Ovary (tissue), 9 donors: ENCODE data around the gene SETD4. TPM values are rescaled to one million over a fixed set of nuclear protein-coding genes. Genes with fewer than 3 reads are reported as not detected.
"Not testable (repeated sequence)": the region's sequence is repeated elsewhere in the genome, so short reads cannot be mapped to it uniquely, and the experiment has no call there.

Source experiments
- DNase-seq, 5 donors: peaks; one replicate each; pipeline ENCODE4 v3.0.0-alpha.2; 2019 to 2020
- H3K27ac ChIP-seq, 2 donors: fragments of 200-600 bp; one replicate each; pipeline versions ENCODE4 v1.5.1 to v1.8.0; 2019 to 2022
- H3K27me3 ChIP-seq: fragments of 200-600 bp; one replicate; pipeline ENCODE4 v1.8.0; 2022
- H3K36me3 ChIP-seq: fragments of 200-600 bp; sonication (generic); one replicate; pipeline ENCODE4 v1.5.1; 2019
- H3K4me1 ChIP-seq: one replicate; pipeline ENCODE4 v1.8.1; 2013; ENCODE audit warnings: mild to moderate bottlenecking, moderate library complexity; ENCODE audit not compliant: insufficient read depth
- H3K4me3 ChIP-seq: fragments of 200-600 bp; sonication (generic); one replicate; pipeline ENCODE4 v1.5.1; 2017
- H3K9me3 ChIP-seq, 2 donors: fragments of 200-600 bp in 1 of 2; sonication (generic) in 1 of 2; one replicate each; pipeline versions ENCODE4 v1.5.1 to v1.8.1; 2013 to 2019; ENCODE audit warnings: mild to moderate bottlenecking in 1 of 2, moderate library complexity in 1 of 2
- EP300 ChIP-seq: sonication (generic); formaldehyde crosslinking; IDR thresholded peaks from one replicate; pipeline ENCODE4 v1.6.1; 2017; ENCODE audit warnings: antibody characterized with exemption
- POLR2A ChIP-seq: fragments of 450-650 bp; IDR thresholded peaks from one replicate; pipeline ENCODE4 v1.6.1; 2017; ENCODE audit warnings: antibody characterized with exemption, mild to moderate bottlenecking, moderate library complexity
- WGBS, 3 donors: extraction: QIAGEN DNeasy Blood & Tissue Kit in 1 of 3; methylation state at CpG; one replicate each; pipeline versions ENCODE4 v1.1.5 to v1.1.7; 2013 to 2017; 5-methylcytosine and 5-hydroxymethylcytosine counted together
- intact Hi-C, 4 donors: fragments of 100-400 bp; cut with DNase I; formaldehyde crosslinking; loops; one replicate each; pipeline versions ENCODE4 v1.11.0 to v1.15.1; 2022 to 2023
- polyA plus RNA-seq, 2 donors: library from polyadenylated mRNA; stranded (reverse); fragments of 200-250 nt in 1 of 2; fragments of 350-450 nt in 1 of 2; fragmentation: Illumina TruSeq in 1 of 2; extraction: RNeasy Lipid Tissue Mini Kit (QIAGEN cat#74804) in 1 of 2; gene quantifications; one replicate each; pipeline ENCODE4 v1.2.3, GENCODE V29; 2013 to 2014
- total RNA-seq, 7 donors: library from RNA; depleted of rRNA in 2 of 7; stranded (reverse); fragments of >200 nt in 2 of 7; fragmentation: NEBNext Ultra II Directional in 3 of 7; extraction: Animal tissue kit (Norgen Biotek cat#: 25700) in 3 of 7; gene quantifications; one replicate each; pipeline versions ENCODE4 v1.1.0 to v1.2.4, GENCODE V29; 2016 to 2023
- TF ChIP-seq, protein P1 (sequence below), 3 donors: fragments of 450-650 bp in 2 of 3; fragments of 200-600 bp in 1 of 3; IDR thresholded peaks; one replicate each; pipeline versions ENCODE4 v1.5.1 to v1.8.0; 2016 to 2022; ENCODE audit warnings: antibody characterized with exemption in 3 of 3, mild to moderate bottlenecking in 1 of 3
- donor health status: DM: no; HTN: no; CAD: no; lungs with moderate emphysema.
- donor health status: DM: no; HTN: no; CAD: no.
- donor health status: Bipolar disorder and iron deficiency.
- donor health status: DM: yes; HTN: yes; CAD: no.
- donor health status: DM: no; HTN: no; CAD: no.
- donor health status: DM: yes; HTN: yes; CAD: no.

Gene SETD4
- total and polyA plus RNA-seq, 9 donors = 11.6 to 22.9 (median 15.6) TPM

GRCh38 chr21:36104317-36105300 is 44.3 kb upstream of the SETD4 start:
- Histone ChIP-seq H3K27ac (no peak overlapping the region), H3K27me3 (no peaks in the 10 kb centered on the region), H3K4me1 (peaks cover 3% of the 10 kb centered on the region), H3K9me3 (no peaks in the 10 kb centered on the region), H3K4me3 (no peak overlapping the region), H3K36me3 (no peaks in the 10 kb centered on the region)
- TF ChIP-seq EP300 (no peak), POLR2A (no peak)
- TF ChIP-seq, protein P1, sequence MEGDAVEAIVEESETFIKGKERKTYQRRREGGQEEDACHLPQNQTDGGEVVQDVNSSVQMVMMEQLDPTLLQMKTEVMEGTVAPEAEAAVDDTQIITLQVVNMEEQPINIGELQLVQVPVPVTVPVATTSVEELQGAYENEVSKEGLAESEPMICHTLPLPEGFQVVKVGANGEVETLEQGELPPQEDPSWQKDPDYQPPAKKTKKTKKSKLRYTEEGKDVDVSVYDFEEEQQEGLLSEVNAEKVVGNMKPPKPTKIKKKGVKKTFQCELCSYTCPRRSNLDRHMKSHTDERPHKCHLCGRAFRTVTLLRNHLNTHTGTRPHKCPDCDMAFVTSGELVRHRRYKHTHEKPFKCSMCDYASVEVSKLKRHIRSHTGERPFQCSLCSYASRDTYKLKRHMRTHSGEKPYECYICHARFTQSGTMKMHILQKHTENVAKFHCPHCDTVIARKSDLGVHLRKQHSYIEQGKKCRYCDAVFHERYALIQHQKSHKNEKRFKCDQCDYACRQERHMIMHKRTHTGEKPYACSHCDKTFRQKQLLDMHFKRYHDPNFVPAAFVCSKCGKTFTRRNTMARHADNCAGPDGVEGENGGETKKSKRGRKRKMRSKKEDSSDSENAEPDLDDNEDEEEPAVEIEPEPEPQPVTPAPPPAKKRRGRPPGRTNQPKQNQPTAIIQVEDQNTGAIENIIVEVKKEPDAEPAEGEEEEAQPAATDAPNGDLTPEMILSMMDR (IDR thresholded peaks at IDR 0.05) = no peak
- WGBS, 3 donors = 19 to 38% (median 26%) methylated on average over 29 of the region's 29 CpGs
- peak in 3 of 5 donors; percentile 31 to 56 (median 43) for DNase-seq
- intact Hi-C loops = no loop called here

DNA sequence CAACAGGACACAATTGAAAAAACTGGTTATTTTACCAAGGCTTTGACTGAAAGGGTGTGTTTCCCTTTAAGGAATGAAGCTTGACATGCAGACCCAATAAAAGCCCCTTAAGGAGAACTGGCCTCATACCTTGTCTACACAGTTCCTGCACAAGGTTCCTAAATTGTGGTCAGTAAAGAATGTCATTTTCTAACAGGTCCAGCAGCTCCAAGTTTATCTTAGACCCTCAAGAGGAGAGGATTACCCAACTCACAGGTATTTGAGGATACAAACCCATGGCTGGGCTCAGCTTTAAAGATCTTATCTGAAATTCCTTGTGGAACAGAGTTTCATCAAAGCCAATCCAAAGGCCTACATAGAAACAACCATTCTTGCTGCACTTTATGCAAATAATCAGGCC is 43.1 kb upstream of the SETD4 start:
- no peaks in the 10 kb centered on the region for H3K9me3 ChIP-seq
- no peaks in the 10 kb centered on the region for H3K36me3 ChIP-seq
- intact Hi-C loops = no loop called here
- TF ChIP-seq, protein P1 (IDR thresholded peaks at IDR 0.05) = no peak
- TF ChIP-seq EP300 = no peak
- TF ChIP-seq POLR2A = no peak
- H3K4me1 ChIP-seq = peaks cover 3% of the 10 kb centered on the region
- no peak overlapping the region for H3K27ac ChIP-seq
- DNase-seq = no peak
- no peak overlapping the region for H3K4me3 ChIP-seq
- no peaks in the 10 kb centered on the region for H3K27me3 ChIP-seq

GRCh38 chr21:36100971-36101641 is 40.8 kb upstream of the SETD4 start:
- H3K9me3 ChIP-seq = no peaks in the 10 kb centered on the region
- WGBS, 3 donors = 62 to 81% (median 77%) methylated on average over 6 of the region's 6 CpGs
- H3K36me3 ChIP-seq = no peaks in the 10 kb centered on the region
- TF ChIP-seq, protein P1 (IDR thresholded peaks at IDR 0.05) = no peak
- TF ChIP-seq EP300 (no peak), POLR2A (no peak)
- no peak overlapping the region for H3K27ac ChIP-seq
- H3K4me1 ChIP-seq = peaks cover 3% of the 10 kb centered on the region
- DNase-seq = no peak
- intact Hi-C loops = no loop called here
- H3K4me3 ChIP-seq = no peak overlapping the region
- H3K27me3 ChIP-seq = no peaks in the 10 kb centered on the region

GRCh38 chr21:36099695-36100211 is 39.4 kb upstream of the SETD4 start:
- DNase-seq, H3K9me3 ChIP-seq, intact Hi-C loops: not testable (repeated sequence)

More at GRCh38 chr21:36099695-36100211, 39.4 kb upstream of the SETD4 start:
- H3K36me3 ChIP-seq, H3K27ac ChIP-seq, H3K4me3 ChIP-seq, H3K27me3 ChIP-seq, H3K4me1 ChIP-seq: not testable (repeated sequence)
- WGBS, 3 donors = 41 to 47% (median 46%) methylated on average over 13 of the region's 13 CpGs
